Tibial nerve (tissue), 4 donors: ENCODE results near the gene NDUFS4.
"Not testable (repeated sequence)": the region's sequence is repeated elsewhere in the genome, so short reads cannot be mapped to it uniquely, and the experiment has no call there.

ENCODE experiments used
- EP300 ChIP-seq, 2 donors: sonication (generic); formaldehyde crosslinking; IDR thresholded peaks; one replicate each; pipeline ENCODE4 v1.6.1; 2017; ENCODE audit warnings: antibody characterized with exemption in 2 of 2, mild to moderate bottlenecking in 1 of 2
- POLR2A ChIP-seq, 2 donors: fragments of 450-650 bp; IDR thresholded peaks; one replicate each; pipeline ENCODE4 v1.6.1; 2017; ENCODE audit warnings: antibody characterized with exemption in 2 of 2, mild to moderate bottlenecking in 2 of 2, moderate library complexity in 2 of 2
- TF ChIP-seq, protein P1 (sequence below), 5 experiments: fragments of 200-600 bp in 3 of 5; fragments of 450-650 bp in 2 of 5; sonication (generic) in 3 of 5; IDR thresholded peaks; one replicate each; pipeline ENCODE4 v1.5.1; 2016 to 2019; ENCODE audit warnings: antibody characterized with exemption in 5 of 5, mild to moderate bottlenecking in 3 of 5, moderate library complexity in 2 of 5

DNA sequence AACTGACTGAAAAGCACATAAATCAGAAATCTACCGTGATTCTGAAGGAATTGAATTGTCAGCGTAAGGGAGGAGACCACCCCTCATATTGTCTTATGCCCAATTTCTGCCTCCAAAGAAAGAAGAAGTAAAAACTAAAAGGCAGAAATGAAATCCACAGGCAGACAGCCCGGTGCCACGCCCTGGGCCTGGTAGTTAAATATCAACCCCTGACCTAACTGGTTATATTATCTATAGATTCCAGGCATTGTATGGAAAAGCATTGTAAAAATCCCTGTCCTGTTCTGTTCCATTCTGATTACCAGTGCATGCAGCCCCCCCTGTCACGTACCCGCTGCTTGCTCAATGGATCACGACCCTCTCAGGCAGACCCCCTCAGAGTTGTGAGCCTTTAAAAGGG lies 11.9 kb upstream of the NDUFS4 start:
- TF ChIP-seq, protein P1, sequence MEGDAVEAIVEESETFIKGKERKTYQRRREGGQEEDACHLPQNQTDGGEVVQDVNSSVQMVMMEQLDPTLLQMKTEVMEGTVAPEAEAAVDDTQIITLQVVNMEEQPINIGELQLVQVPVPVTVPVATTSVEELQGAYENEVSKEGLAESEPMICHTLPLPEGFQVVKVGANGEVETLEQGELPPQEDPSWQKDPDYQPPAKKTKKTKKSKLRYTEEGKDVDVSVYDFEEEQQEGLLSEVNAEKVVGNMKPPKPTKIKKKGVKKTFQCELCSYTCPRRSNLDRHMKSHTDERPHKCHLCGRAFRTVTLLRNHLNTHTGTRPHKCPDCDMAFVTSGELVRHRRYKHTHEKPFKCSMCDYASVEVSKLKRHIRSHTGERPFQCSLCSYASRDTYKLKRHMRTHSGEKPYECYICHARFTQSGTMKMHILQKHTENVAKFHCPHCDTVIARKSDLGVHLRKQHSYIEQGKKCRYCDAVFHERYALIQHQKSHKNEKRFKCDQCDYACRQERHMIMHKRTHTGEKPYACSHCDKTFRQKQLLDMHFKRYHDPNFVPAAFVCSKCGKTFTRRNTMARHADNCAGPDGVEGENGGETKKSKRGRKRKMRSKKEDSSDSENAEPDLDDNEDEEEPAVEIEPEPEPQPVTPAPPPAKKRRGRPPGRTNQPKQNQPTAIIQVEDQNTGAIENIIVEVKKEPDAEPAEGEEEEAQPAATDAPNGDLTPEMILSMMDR (IDR thresholded peaks at IDR 0.05) = not testable (repeated sequence)
- TF ChIP-seq POLR2A, EP300 (IDR thresholded peaks at IDR 0.05): not testable (repeated sequence)
